DMS153 treated with DMSO at 0.1 percent for 48 hours (cell line): ENCODE results near the gene HK2.
"Not testable (repeated sequence)": the region's sequence is repeated elsewhere in the genome, so short reads cannot be mapped to it uniquely, and the experiment has no call there.

Experiments
- DNase-seq: peaks from one replicate; lab custom pipeline; 2025; ENCODE audit not compliant: unreplicated experiment; lab: John Stamatoyannopoulos, UW

Gene HK2

GRCh38 chr2:74876081-74876886, 42.4 kb downstream of the HK2 start:
- DNase-seq = peak; percentile 56

- DNase-seq = no peak
These were observed 43.4 kb downstream of the HK2 start for GRCh38 chr2:74877376-74877775.

GRCh38 chr2:74877781-74878433, 44.0 kb downstream of the HK2 start:
- DNase-seq = no peak

DNA sequence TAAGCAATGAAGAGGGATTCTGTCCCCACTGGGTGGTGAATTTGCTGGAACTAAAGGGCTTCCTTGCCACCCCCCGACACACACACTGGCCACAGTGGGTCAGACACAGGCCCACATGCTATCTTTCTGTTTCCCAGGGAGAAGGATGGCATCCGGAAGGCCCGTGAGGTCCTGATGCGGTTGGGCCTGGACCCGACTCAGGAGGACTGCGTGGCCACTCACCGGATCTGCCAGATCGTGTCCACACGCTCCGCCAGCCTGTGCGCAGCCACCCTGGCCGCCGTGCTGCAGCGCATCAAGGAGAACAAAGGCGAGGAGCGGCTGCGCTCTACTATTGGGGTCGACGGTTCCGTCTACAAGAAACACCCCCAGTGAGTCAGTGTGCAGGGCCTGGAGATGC, 44.6 kb downstream of the HK2 start:
- no peak for DNase-seq

- DNase-seq = no peak
These were observed 46.3 kb downstream of the HK2 start for GRCh38 chr2:74880054-74880728.

- DNase-seq = no peak
These were observed 47.2 kb downstream of the HK2 start for GRCh38 chr2:74881176-74881575.

DNA sequence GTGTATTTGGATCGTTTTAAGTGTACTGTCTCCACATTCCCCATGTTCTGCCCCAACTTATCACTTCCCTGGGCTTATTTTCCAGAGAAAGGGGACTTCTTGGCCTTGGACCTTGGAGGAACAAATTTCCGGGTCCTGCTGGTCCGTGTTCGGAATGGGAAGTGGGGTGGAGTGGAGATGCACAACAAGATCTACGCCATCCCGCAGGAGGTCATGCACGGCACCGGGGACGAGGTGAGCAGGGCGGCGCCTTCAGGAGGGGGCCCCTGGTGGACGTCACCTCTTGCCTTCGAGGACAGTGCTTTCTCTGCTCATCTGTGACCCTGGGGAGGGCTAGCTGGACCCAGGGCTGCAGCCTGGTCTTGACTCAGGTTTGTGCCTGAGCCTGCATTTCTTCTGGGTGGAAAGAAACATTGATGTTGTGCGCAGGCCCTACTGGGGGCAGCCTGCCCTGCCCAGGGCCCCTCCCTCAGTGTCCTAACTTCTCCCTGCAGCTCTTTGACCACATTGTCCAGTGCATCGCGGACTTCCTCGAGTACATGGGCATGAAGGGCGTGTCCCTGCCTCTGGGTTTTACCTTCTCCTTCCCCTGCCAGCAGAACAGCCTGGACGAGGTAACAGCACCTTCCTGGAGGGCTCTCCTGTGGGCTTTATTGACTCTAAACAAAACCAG, 47.8 kb downstream of the HK2 start:
- no peak for DNase-seq

- no peak for DNase-seq
These were observed 48.4 kb downstream of the HK2 start for GRCh38 chr2:74882299-74882687.

DNA sequence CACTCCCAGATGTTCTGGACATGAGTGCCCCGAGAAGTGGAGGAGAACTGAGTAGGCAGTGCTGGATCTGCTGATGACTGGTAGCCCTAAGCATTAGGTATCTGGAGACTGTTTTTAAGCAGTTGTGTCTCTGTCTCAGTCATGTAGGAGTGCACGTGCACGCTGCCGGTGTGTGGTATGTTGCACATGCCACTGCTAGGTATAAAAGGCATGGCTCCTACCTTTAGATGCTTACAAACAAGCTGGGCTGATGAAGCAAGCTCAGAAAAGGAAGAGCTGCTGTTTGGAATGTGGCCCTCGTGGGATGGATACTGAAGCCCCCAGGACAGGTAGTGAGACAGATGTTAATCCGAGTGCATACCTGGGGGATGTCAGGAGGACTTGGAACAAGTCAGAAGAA, 49.1 kb downstream of the HK2 start:
- no peak for DNase-seq

GRCh38 chr2:74884118-74884762, 50.3 kb downstream of the HK2 start:
- DNase-seq = no peak

- no peak for DNase-seq
These were observed 50.9 kb downstream of the HK2 start for GRCh38 chr2:74884866-74885265.

- DNase-seq = no peak
These were observed 52.3 kb downstream of the HK2 start for GRCh38 chr2:74886251-74886650.

DNA sequence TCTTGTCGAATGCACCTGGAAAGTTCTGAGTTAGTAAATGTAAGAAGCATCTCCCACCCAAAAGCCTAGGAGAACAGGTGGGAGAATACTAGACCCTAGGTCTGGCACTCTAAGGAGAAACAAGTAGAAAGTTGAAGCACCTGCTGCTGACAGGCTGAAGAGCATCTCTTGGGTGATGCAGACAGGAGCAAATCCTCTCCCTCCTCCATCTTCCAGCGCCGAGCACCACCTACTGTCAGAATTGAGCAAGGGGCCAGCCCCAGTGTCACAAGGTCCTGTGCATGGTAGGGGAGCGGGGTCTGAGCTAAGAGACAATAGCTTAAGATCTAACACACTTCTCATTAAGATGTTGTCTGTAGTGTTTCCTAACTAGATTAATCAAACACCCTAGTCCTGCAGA, 52.9 kb downstream of the HK2 start:
- DNase-seq = no peak

- no peak for DNase-seq
These were observed 53.6 kb downstream of the HK2 start for GRCh38 chr2:74887445-74887951.

- no peak for DNase-seq
These were observed 54.2 kb downstream of the HK2 start for GRCh38 chr2:74887960-74888700.

DNA sequence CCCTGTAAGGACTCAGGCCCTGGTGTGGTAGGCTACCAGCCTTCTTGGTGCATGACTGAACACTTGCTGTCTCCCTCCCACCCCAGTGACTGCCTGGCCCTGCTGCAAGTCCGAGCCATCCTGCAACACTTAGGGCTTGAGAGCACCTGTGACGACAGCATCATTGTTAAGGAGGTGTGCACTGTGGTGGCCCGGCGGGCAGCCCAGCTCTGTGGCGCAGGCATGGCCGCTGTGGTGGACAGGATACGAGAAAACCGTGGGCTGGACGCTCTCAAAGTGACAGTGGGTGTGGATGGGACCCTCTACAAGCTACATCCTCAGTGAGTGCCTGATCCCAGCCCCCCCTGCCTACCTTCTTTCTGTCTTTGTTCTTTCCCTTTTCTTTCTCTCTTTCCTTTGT, 55.2 kb downstream of the HK2 start:
- no peak for DNase-seq

- DNase-seq = no peak
These were observed 56.8 kb downstream of the HK2 start for GRCh38 chr2:74890711-74891110.

- no peak for DNase-seq
These were observed 57.3 kb downstream of the HK2 start for GRCh38 chr2:74891136-74891764.

GRCh38 chr2:74891816-74892215, 57.9 kb downstream of the HK2 start:
- DNase-seq = not testable (repeated sequence)

- DNase-seq = no peak
These were observed 58.7 kb downstream of the HK2 start for GRCh38 chr2:74892609-74893008.
